Activated CD4-positive, alpha-beta T cell treated with anti-CD3 and anti-CD28 coated beads for 24 hours (primary cell): Measurements from ENCODE around the gene ZMYM2.

ENCODE experiments used
- DNase-seq, 2 donors: peaks; one replicate each; pipeline ENCODE4 v3.0.0-alpha.2; 2020; ENCODE audit warnings: low read depth in 2 of 2

The ZMYM2 gene

GRCh38 chr13:20045950-20046548 is 87.5 kb downstream of the ZMYM2 start:
- DNase-seq: no peak

- no peak for DNase-seq
Measured at GRCh38 chr13:20049558-20050473, 91.3 kb downstream of the ZMYM2 start.

DNA sequence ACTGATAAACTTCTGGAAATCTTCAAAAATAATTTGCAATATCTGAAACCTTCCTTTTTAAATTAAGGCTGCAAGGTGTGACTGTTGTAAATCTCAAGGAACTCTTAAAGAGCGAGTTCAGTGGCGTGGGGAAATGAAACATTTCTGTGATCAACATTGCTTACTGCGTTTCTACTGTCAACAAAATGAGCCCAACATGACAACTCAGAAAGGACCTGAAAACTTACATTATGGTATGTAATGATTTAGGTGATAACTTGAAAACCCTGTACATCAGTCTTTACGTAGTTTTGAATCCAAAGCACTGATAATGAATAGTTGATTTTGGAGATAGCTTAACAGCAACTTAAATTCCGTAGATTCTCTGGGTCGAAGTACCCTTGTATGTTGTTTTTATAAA is 92.8 kb downstream of the ZMYM2 start:
- DNase-seq: no peak

GRCh38 chr13:20053016-20053415 is 94.5 kb downstream of the ZMYM2 start:
- DNase-seq: no peak

- DNase-seq: no peak
Measured at GRCh38 chr13:20053891-20054290, 95.4 kb downstream of the ZMYM2 start.

DNA sequence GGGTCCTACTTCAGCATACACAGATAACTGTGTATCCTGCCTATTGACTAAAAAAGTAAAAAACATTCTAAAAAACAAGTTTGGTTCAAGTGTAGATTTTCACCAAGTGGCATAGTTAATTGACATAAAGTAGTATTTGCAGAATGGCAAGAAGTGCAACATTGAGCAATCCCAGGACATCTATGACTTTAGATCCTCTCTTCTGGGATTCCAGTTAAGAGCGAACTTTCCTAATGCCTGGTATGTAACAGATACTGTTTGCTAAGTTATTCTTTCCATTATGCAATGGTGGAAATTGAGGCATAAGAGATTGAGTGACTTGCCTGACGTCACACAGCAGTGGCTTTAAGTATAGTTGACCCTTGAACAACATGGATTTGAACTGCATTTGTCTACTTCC is 96.1 kb downstream of the ZMYM2 start:
- DNase-seq: no peak

DNA sequence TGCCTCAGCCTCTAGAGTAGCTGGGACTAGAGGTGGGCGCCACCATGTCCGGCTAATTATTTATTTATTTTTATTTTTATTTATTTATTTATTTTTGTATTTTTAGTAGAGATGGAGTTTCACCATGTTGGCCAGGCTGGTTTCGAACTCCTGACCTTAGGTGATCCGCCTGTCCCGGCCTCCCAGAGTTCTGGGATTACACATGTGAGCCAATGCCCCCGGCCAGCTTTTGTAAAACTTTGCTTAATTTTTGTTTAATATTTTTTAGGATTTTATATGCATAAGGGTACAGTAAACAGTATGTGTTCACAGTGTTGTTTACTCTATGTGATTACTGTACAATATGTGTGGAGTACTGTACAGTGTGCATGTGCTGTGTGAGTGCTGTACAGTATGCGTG is 98.7 kb downstream of the ZMYM2 start:
- no peak for DNase-seq

GRCh38 chr13:20057963-20058362 is 99.4 kb downstream of the ZMYM2 start:
- DNase-seq: no peak

DNA sequence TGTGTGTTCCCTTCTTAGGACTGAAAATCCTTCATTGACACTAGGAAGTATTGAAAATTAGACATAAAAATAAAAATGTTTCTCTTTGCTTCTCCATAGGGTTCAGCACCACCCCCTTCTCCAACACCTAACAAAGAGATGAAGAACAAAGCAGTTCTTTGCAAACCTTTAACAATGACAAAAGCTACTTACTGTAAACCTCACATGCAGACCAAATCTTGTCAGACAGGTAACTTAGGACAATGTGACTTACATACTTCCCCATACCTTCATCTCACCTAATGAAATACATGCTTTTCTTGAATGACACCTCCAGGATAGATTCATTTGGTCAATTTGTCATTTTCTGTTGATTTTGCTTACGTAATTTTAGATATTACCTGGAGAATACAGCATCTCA is 99.9 kb downstream of the ZMYM2 start:
- DNase-seq: no peak

DNA sequence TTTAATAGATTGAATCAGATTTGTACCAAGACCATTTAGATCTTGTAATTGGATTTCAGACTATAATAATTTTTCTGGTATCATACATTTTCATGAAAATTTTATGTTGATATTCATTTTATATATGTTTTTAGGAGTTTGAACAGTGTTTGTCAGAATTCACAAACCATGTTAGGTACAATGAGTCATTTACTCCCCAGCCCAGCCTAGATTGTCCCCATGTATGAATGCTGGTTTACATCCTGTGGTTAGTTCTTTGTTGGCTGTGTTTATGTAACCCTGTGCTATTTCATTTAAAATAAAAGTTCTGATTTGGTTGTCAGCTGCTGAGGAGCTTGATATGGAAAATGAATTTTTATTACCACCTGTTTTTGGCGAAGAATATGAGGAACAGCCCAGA is 105.6 kb downstream of the ZMYM2 start:
- no peak for DNase-seq

DNA sequence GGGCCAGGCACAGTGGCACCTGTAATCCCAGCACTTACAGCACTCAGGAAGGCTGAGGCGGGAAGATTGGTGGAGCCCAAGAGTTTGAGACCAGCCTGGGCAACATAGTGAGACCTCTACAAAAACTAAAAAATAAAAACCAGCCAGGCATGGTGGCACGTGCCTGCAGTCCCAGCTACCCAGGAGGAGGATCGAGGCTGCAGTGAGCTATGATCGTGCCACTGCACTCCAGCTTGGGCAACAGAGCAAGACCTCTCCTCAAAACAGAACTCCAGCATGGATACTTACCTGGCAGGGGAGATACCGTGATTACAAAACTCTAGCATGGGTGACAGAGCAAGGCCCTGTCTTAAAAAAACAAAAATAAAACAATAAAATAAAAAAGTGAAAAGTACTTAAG is 107.0 kb downstream of the ZMYM2 start:
- no peak for DNase-seq

- no peak for DNase-seq
Measured at GRCh38 chr13:20069956-20070355, 111.4 kb downstream of the ZMYM2 start.

DNA sequence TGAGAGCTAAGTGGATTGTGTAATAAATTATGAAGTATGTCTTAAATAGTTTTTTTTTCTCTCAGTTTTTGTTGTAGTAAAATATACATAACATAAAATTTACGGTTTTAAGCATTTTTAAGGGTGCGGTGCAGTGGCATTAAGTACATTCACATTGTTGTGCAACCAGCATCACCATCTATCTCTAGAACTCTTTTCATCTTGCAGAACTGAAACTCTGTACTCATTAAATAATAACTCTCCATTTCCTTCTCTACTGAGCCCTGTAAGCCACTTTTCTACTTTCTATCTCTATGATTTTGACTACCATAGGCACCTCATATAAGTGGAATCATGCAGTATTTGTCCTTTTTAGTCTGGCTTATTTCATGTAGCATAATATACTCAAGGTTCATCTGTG is 115.2 kb downstream of the ZMYM2 start:
- DNase-seq: no peak

- no peak for DNase-seq
Measured at GRCh38 chr13:20074966-20075365, 116.4 kb downstream of the ZMYM2 start.

GRCh38 chr13:20077086-20077485 is 118.6 kb downstream of the ZMYM2 start:
- DNase-seq: no peak

GRCh38 chr13:20080377-20081164 is 122.0 kb downstream of the ZMYM2 start:
- no peak for DNase-seq

DNA sequence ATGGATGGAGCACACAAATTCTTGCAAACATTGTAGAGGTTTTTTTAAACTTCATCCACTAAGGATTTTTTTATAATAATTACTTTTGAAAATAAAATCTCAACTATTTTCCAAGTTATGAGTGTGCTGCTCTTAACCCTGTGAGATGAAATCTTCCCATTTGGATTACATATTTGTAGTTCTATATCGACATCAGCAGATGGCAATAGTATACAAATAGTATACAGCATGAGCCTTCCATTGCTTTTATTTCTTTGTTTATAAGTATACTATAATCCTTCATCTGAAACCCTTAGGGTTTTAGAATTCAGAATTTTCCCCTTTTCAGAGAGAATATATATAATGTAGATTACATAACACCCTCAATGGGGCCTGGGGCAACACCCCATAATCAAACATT is 131.8 kb downstream of the ZMYM2 start:
- no peak for DNase-seq

- no peak for DNase-seq
Measured at GRCh38 chr13:20093951-20094350, 135.4 kb downstream of the ZMYM2 start.

DNA sequence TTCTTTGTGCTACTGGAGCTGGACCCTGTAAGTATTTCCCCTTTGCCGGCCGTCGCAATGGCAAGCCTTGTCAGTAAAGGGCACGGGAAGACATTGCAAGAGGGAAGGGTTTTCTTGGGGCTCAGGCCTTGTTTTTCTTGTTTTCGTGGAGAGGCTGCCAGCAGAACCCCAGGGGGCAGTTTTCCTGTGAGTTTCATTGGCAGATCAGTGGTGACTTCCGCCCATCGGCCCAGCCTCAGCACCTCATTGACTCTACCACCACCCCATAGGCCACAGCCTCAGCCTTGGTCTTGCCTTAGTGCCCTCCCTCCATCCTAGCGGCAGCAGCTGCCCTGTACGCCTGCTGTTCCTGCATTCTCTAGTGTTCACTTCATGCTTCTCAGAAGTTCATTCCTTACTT is 140.8 kb downstream of the ZMYM2 start:
- DNase-seq: no peak

GRCh38 chr13:20101467-20102316 is 143.2 kb downstream of the ZMYM2 start:
- DNase-seq: no peak

DNA sequence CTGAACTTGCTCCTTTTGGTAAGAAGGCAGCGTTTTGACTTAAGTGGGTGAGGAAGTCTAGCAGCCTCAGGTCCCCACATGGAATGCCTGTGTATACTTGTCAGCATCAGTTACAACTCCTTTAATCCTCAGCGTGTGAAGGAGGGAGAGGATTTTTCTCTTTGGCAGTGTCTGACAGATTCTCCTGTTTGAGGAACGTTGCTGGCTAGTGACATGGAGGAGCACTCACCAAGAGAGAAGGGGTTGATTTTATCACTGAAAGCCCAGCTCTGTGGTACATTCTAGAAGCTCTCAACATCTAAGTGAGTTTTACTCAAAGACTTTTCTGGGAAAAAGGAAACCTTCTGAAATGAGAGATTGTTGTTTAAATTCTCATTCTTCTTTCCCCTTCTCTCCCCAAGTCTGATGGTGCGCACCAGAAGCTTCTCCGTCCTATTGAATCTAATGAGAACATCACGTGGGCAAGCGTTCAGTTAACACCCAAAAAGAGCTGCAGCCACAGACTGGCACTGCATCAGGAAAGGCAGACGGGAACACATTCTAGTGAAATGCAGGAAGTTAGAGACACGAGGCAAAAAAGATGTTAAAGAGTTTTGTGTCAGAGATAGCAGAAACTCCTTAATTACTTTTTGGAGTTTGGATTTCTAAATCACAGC is 144.1 kb downstream of the ZMYM2 start:
- DNase-seq: no peak
